ENCODE measurements around the gene FERMT3. TPM values are rescaled to one million over a fixed set of nuclear protein-coding genes. Genes with fewer than 3 reads are reported as not detected.
A peak's percentile ranks its signal among the peaks of the same experiment; 100 is the strongest.

Gene FERMT3
- total RNA-seq, 1 donor from 2014 or later, result 5.9 TPM

- H3K27ac Mint-ChIP-seq, result no peak overlapping the region
- no peak overlapping the region for H3K4me3 Mint-ChIP-seq (ENCODE audit: low read depth)
- peaks cover 7% of the 10 kb centered on the region for H3K4me1 Mint-ChIP-seq (ENCODE audit: low read depth)
- H3K27me3 Mint-ChIP-seq, result no peaks in the 10 kb centered on the region
- H3K36me3 Mint-ChIP-seq (ENCODE audit: insufficient read depth), result peaks cover 12% of the 10 kb centered on the region
- TF ChIP-seq CTCF (IDR thresholded peaks at IDR 0.05; ENCODE audit: unreplicated experiment), result no peak
- no peak for DNase-seq (ENCODE audit: low spot score, unreplicated experiment)
- H3K9me3 Mint-ChIP-seq (ENCODE audit: low read depth), result no peaks in the 10 kb centered on the region
Observed at GRCh38 chr11:64256300-64256699, 49.8 kb downstream of the FERMT3 start.

- Mint-ChIP-seq H3K4me1 (ENCODE audit: low read depth) (no peaks in the 10 kb centered on the region), H3K9me3 (ENCODE audit: low read depth) (no peaks in the 10 kb centered on the region), H3K27ac (no peak overlapping the region), H3K27me3 (no peaks in the 10 kb centered on the region), H3K36me3 (ENCODE audit: insufficient read depth) (peaks cover 15% of the 10 kb centered on the region), H3K4me3 (ENCODE audit: low read depth) (no peak overlapping the region)
- DNase-seq (ENCODE audit: low spot score, unreplicated experiment), result no peak
- no peak for TF ChIP-seq CTCF (IDR thresholded peaks at IDR 0.05; ENCODE audit: unreplicated experiment)
Observed at GRCh38 chr11:64258356-64258755, 51.8 kb downstream of the FERMT3 start.

DNA sequence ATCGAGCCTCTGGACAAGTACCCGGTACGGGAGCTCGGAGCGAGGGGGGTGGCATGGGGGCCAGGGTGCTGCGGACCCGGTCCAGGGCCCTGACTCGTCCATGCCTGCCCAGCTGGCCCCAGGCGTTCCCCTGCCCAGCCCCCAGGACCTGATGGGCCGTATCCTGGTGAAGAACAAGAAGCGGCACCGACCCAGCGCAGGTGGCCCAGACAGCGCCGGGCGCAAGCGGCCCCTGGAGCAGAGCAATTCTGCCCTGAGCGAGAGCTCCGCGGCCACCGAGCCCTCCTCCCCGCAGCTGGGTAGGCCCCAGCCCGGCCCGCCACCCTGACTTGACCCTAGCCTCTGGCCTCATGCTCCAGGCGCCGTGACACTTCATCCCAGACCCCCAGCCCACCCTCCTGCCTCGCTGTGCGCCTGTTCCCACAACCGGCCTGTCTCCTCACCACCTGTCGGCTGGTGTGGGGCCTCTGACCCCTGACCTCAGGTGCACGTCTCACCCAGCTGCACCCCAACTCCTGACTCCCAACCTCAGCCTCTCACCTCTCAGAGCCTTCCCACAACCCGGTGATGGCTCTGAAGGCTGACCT lies 52.5 kb downstream of the FERMT3 start:
- Mint-ChIP-seq H3K27ac (peak overlapping the region; percentile 59), H3K36me3 (ENCODE audit: insufficient read depth) (peaks cover 15% of the 10 kb centered on the region), H3K4me3 (ENCODE audit: low read depth) (no peak overlapping the region), H3K4me1 (ENCODE audit: low read depth) (no peaks in the 10 kb centered on the region), H3K27me3 (no peaks in the 10 kb centered on the region), H3K9me3 (ENCODE audit: low read depth) (no peaks in the 10 kb centered on the region)
- no peak for DNase-seq (ENCODE audit: low spot score, unreplicated experiment)
- TF ChIP-seq CTCF (IDR thresholded peaks at IDR 0.05; ENCODE audit: unreplicated experiment), result no peak

DNA sequence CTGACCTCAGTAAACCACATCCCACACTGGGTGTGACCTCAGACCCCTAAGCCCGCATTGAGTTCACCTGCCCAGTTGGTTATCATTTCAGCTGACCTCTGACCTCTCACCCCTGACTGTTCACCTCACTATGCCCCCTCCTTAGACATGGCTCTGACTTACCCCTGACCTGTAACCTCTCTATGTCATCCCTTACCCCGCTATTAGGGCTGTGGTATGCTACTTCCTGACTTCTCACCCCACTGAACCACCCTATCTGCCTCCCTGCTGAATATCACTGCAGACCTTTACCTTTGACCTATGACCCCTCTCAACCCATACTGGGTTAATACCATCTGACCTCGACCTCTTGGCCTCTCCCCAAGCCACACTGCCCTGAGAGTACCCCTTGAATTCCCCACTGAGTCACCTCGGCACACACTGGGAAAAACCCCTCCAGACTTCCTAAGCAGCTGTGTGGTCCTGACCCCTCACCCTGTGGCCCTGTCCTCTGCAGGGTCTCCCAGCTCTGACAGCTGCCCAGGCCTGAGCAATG lies 53.1 kb downstream of the FERMT3 start:
- DNase-seq (ENCODE audit: low spot score, unreplicated experiment), result no peak
- Mint-ChIP-seq H3K4me3 (ENCODE audit: low read depth) (no peak overlapping the region), H3K4me1 (ENCODE audit: low read depth) (no peaks in the 10 kb centered on the region), H3K27me3 (no peaks in the 10 kb centered on the region), H3K27ac (peak overlapping the region; percentile 59), H3K9me3 (ENCODE audit: low read depth) (no peaks in the 10 kb centered on the region), H3K36me3 (ENCODE audit: insufficient read depth) (peaks cover 15% of the 10 kb centered on the region)
- no peak for TF ChIP-seq CTCF (IDR thresholded peaks at IDR 0.05; ENCODE audit: unreplicated experiment)

DNA sequence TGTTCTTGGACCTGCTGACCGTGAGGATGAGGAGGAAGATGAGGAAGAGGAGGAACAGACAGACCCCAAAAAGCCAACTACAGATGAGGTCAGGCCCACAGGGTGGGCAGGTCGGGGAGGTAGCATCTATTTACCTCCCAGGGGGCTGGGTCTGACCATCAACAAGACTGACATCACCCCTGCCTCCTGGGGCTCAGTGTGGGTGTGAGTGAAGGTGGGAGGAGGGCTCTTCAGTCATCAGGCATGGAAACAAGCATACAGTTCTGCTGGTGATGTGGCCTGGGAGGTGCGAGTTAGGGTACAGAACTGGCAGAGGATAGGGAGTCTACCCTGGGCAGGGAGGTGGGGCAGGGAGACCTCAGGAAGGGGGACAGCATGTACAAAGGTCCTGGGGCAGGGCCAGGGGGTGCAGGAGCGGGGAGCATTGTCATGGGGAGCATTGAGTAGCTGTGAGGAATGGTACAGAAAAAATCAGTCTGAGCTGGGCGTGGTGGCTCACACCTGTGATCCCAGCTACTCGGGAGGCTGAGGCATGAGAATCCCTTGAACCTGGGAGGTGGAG lies 53.7 kb downstream of the FERMT3 start:
- Mint-ChIP-seq H3K9me3 (ENCODE audit: low read depth) (no peaks in the 10 kb centered on the region), H3K27ac (no peak overlapping the region), H3K4me1 (ENCODE audit: low read depth) (no peaks in the 10 kb centered on the region), H3K4me3 (ENCODE audit: low read depth) (no peak overlapping the region), H3K27me3 (no peaks in the 10 kb centered on the region), H3K36me3 (ENCODE audit: insufficient read depth) (peaks cover 15% of the 10 kb centered on the region)
- no peak for DNase-seq (ENCODE audit: low spot score, unreplicated experiment)
- no peak for TF ChIP-seq CTCF (IDR thresholded peaks at IDR 0.05; ENCODE audit: unreplicated experiment)

Measured in progenitor cell of endocrine pancreas (in vitro differentiated cells).